ENCODE measurements around the gene BRSK1.

DNA sequence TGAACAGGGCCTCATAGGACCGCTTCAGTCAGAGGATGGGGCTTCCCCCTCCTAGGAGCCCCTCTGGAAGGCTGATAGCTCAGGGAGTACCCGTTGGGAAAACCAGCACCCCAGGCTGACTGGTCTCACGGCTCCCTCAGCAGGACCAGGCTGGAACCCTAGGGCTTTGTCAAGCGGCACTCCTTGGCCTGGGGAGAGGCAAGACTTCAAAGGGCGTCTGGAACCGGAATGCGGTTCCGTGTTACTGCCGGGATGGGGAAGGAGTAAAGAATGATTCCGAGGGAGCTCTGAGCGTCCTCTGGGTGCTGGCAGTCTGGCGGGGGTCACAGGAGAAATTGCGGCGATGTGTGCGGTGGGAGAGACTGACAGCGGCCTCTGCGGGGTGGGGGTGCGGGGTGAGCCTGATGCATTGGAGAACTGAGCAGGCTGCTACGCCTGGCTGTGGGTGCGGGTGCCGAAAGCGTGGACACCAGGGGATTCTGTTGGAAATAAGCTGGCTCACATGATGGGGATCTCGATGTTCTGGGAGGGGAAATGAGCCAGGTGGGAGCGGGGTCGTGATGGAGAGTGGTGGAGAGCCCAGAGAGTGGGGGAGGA lies 68.8 kb downstream of the BRSK1 start:
- TF ChIP-seq, protein P1, sequence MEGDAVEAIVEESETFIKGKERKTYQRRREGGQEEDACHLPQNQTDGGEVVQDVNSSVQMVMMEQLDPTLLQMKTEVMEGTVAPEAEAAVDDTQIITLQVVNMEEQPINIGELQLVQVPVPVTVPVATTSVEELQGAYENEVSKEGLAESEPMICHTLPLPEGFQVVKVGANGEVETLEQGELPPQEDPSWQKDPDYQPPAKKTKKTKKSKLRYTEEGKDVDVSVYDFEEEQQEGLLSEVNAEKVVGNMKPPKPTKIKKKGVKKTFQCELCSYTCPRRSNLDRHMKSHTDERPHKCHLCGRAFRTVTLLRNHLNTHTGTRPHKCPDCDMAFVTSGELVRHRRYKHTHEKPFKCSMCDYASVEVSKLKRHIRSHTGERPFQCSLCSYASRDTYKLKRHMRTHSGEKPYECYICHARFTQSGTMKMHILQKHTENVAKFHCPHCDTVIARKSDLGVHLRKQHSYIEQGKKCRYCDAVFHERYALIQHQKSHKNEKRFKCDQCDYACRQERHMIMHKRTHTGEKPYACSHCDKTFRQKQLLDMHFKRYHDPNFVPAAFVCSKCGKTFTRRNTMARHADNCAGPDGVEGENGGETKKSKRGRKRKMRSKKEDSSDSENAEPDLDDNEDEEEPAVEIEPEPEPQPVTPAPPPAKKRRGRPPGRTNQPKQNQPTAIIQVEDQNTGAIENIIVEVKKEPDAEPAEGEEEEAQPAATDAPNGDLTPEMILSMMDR (conservative IDR thresholded peaks at IDR 0.05; ENCODE audit: low read depth, low read length) = no peak
- no peak for TF ChIP-seq EZH2phosphoT487 (IDR thresholded peaks at IDR 0.05; ENCODE audit: borderline replicate concordance, low read length)

Measured in PC-3 (cell line).